Stimulated activated naive CD8-positive, alpha-beta T cell treated with anti-CD3 and anti-CD28 coated beads, Interleukin-15, amount 100 ng/mL, for 72 hours (primary cell): Measurements from ENCODE around the gene ACKR3.

ENCODE experiments used
- ATAC-seq: fragments of 150-1000 bp; cut with Tn5 transposase; 2 replicates; pipeline ENCODE4 v1.10.0; 2021; ENCODE audit warnings: mild to moderate bottlenecking, moderate library complexity
- DNase-seq, 2 donors: peaks; one replicate each; pipeline ENCODE4 v3.0.0; 2021 to 2022
- H3K27ac Mint-ChIP-seq, 2 donors: one replicate each; pipeline ENCODE4 v1.8.0; 2022; ENCODE audit warnings: mild to moderate bottlenecking in 2 of 2, mixed read lengths in 2 of 2, moderate library complexity in 2 of 2
- H3K27me3 Mint-ChIP-seq: one replicate; pipeline ENCODE4 v1.8.0; 2022; ENCODE audit warnings: mixed read lengths
- H3K4me1 Mint-ChIP-seq: one replicate; pipeline ENCODE4 v1.8.0; 2022; ENCODE audit warnings: mild to moderate bottlenecking, mixed read lengths
- H3K4me3 Mint-ChIP-seq, 2 donors: one replicate each; pipeline ENCODE4 v1.8.0; 2022; ENCODE audit warnings: mild to moderate bottlenecking in 2 of 2, mixed read lengths in 2 of 2, moderate library complexity in 1 of 2
- H3K9me3 Mint-ChIP-seq, 2 donors: one replicate each; pipeline ENCODE4 v1.8.0; 2022; ENCODE audit warnings: mixed read lengths in 2 of 2

Gene ACKR3

GRCh38 chr2:236603361-236604015 is 33.9 kb downstream of the ACKR3 start:
- no peak overlapping the region for H3K4me3 Mint-ChIP-seq
- no peak overlapping the region for H3K27ac Mint-ChIP-seq
- peaks cover 6% of the 10 kb centered on the region for H3K4me1 Mint-ChIP-seq
- no peak for ATAC-seq
- H3K27me3 Mint-ChIP-seq: peaks cover 45% of the 10 kb centered on the region
- no peak for DNase-seq
- no peaks in the 10 kb centered on the region for H3K9me3 Mint-ChIP-seq

GRCh38 chr2:236604575-236605344 is 35.1 kb downstream of the ACKR3 start:
- H3K9me3 Mint-ChIP-seq: no peaks in the 10 kb centered on the region
- H3K4me1 Mint-ChIP-seq: peaks cover 6% of the 10 kb centered on the region
- peaks cover 45% of the 10 kb centered on the region for H3K27me3 Mint-ChIP-seq
- ATAC-seq (no peak), DNase-seq (no peak)
- H3K27ac Mint-ChIP-seq: no peak overlapping the region
- no peak overlapping the region for H3K4me3 Mint-ChIP-seq

- no peak overlapping the region for H3K27ac Mint-ChIP-seq
- ATAC-seq: no peak
- no peak overlapping the region for H3K4me3 Mint-ChIP-seq
- no peak for DNase-seq
- peaks cover 6% of the 10 kb centered on the region for H3K4me1 Mint-ChIP-seq
- peaks cover 45% of the 10 kb centered on the region for H3K27me3 Mint-ChIP-seq
- no peaks in the 10 kb centered on the region for H3K9me3 Mint-ChIP-seq
These were observed 35.7 kb downstream of the ACKR3 start for GRCh38 chr2:236605345-236605734.

GRCh38 chr2:236606023-236606422 is 36.4 kb downstream of the ACKR3 start:
- DNase-seq (no peak), ATAC-seq (no peak)
- no peak overlapping the region for H3K4me3 Mint-ChIP-seq
- peaks cover 6% of the 10 kb centered on the region for H3K4me1 Mint-ChIP-seq
- no peak overlapping the region for H3K27ac Mint-ChIP-seq
- no peaks in the 10 kb centered on the region for H3K9me3 Mint-ChIP-seq
- peaks cover 45% of the 10 kb centered on the region for H3K27me3 Mint-ChIP-seq

GRCh38 chr2:236607471-236608187 is 38.0 kb downstream of the ACKR3 start:
- no peak overlapping the region for H3K4me3 Mint-ChIP-seq
- no peak for DNase-seq
- H3K27me3 Mint-ChIP-seq: peaks cover 45% of the 10 kb centered on the region
- H3K27ac Mint-ChIP-seq: no peak overlapping the region
- peaks cover 6% of the 10 kb centered on the region for H3K4me1 Mint-ChIP-seq
- ATAC-seq: no peak
- H3K9me3 Mint-ChIP-seq: no peaks in the 10 kb centered on the region

- H3K27ac Mint-ChIP-seq: no peak overlapping the region
These were observed 38.5 kb downstream of the ACKR3 start for GRCh38 chr2:236608188-236608525.

GRCh38 chr2:236608710-236609109 is 39.1 kb downstream of the ACKR3 start:
- Mint-ChIP-seq H3K4me1 (peaks cover 6% of the 10 kb centered on the region), H3K27me3 (peaks cover 42% of the 10 kb centered on the region), H3K9me3 (no peaks in the 10 kb centered on the region), H3K4me3 (no peak overlapping the region), H3K27ac (no peak overlapping the region)
- ATAC-seq (no peak), DNase-seq (no peak)

More at GRCh38 chr2:236608188-236608525, 38.5 kb downstream of the ACKR3 start:
- H3K9me3 Mint-ChIP-seq: no peaks in the 10 kb centered on the region
- DNase-seq: no peak
- no peak overlapping the region for H3K4me3 Mint-ChIP-seq
- H3K27me3 Mint-ChIP-seq: peaks cover 45% of the 10 kb centered on the region
- H3K4me1 Mint-ChIP-seq: peaks cover 6% of the 10 kb centered on the region
- no peak for ATAC-seq

GRCh38 chr2:236610991-236611821 is 41.6 kb downstream of the ACKR3 start:
- DNase-seq (no peak), ATAC-seq (no peak)
- Mint-ChIP-seq H3K4me3 (no peak overlapping the region), H3K27ac (no peak overlapping the region), H3K9me3 (no peaks in the 10 kb centered on the region), H3K4me1 (no peaks in the 10 kb centered on the region), H3K27me3 (peaks cover 17% of the 10 kb centered on the region)

GRCh38 chr2:236612737-236613136 is 43.1 kb downstream of the ACKR3 start:
- Mint-ChIP-seq H3K4me1 (no peaks in the 10 kb centered on the region), H3K27me3 (peaks cover 2% of the 10 kb centered on the region), H3K27ac (peak overlapping the region in 1 of 2 donors; percentile 48), H3K9me3 (no peaks in the 10 kb centered on the region), H3K4me3 (no peak overlapping the region)
- DNase-seq (no peak), ATAC-seq (no peak)

- Mint-ChIP-seq H3K4me3 (no peak overlapping the region), H3K27ac (no peak overlapping the region), H3K27me3 (no peaks in the 10 kb centered on the region), H3K9me3 (no peaks in the 10 kb centered on the region), H3K4me1 (no peaks in the 10 kb centered on the region)
- DNase-seq (no peak), ATAC-seq (no peak)
These were observed 44.0 kb downstream of the ACKR3 start for GRCh38 chr2:236613612-236614011.

- ATAC-seq (no peak), DNase-seq (no peak)
- no peak overlapping the region for H3K4me3 Mint-ChIP-seq
- no peaks in the 10 kb centered on the region for H3K27me3 Mint-ChIP-seq
- H3K4me1 Mint-ChIP-seq: no peaks in the 10 kb centered on the region
- H3K27ac Mint-ChIP-seq: no peak overlapping the region
- H3K9me3 Mint-ChIP-seq: no peaks in the 10 kb centered on the region
These were observed 44.9 kb downstream of the ACKR3 start for GRCh38 chr2:236614551-236614950.

GRCh38 chr2:236616031-236616430 is 46.4 kb downstream of the ACKR3 start:
- no peak for DNase-seq
- Mint-ChIP-seq H3K4me1 (peaks cover 11% of the 10 kb centered on the region), H3K9me3 (no peaks in the 10 kb centered on the region), H3K27me3 (no peaks in the 10 kb centered on the region), H3K27ac (no peak overlapping the region), H3K4me3 (no peak overlapping the region)
- ATAC-seq: no peak

GRCh38 chr2:236616624-236617023 is 47.0 kb downstream of the ACKR3 start:
- H3K4me3 Mint-ChIP-seq: no peak overlapping the region
- DNase-seq (no peak), ATAC-seq (no peak)
- H3K27ac Mint-ChIP-seq: no peak overlapping the region
- peaks cover 11% of the 10 kb centered on the region for H3K4me1 Mint-ChIP-seq
- no peaks in the 10 kb centered on the region for H3K9me3 Mint-ChIP-seq
- no peaks in the 10 kb centered on the region for H3K27me3 Mint-ChIP-seq

- DNase-seq: no peak
These were observed 47.7 kb downstream of the ACKR3 start for GRCh38 chr2:236617221-236617737.

GRCh38 chr2:236617796-236618195 is 48.2 kb downstream of the ACKR3 start:
- Mint-ChIP-seq H3K4me3 (no peak overlapping the region), H3K27ac (peak overlapping the region in 1 of 2 donors; percentile 4), H3K9me3 (no peaks in the 10 kb centered on the region), H3K4me1 (peaks cover 11% of the 10 kb centered on the region), H3K27me3 (no peaks in the 10 kb centered on the region)
- DNase-seq: no peak
- ATAC-seq: no peak

More at GRCh38 chr2:236617221-236617737, 47.7 kb downstream of the ACKR3 start:
- Mint-ChIP-seq H3K4me3 (no peak overlapping the region), H3K27ac (no peak overlapping the region), H3K27me3 (no peaks in the 10 kb centered on the region), H3K9me3 (no peaks in the 10 kb centered on the region), H3K4me1 (peaks cover 11% of the 10 kb centered on the region)
- no peak for ATAC-seq
